Fibroblast of lung (primary cell): ENCODE data around the gene JMJD7. TPM values are rescaled to one million over a fixed set of nuclear protein-coding genes. Genes with fewer than 3 reads are reported as not detected.

Experiments used
- DNase-seq, 2 donors: peaks; one replicate each; pipeline versions ENCODE4 v3.0.0 to v3.0.0-alpha.2; 2010; ENCODE audit warnings: low read depth in 2 of 2
- H2AFZ ChIP-seq: 2 replicates; pipeline ENCODE4 v1.5.1; 2012; ENCODE audit warnings: low read length, control low read depth, inconsistent platforms
- H3K27ac ChIP-seq: 2 replicates; pipeline ENCODE4 v1.5.1; 2011; ENCODE audit warnings: low read length, control low read depth; ENCODE audit not compliant: insufficient read depth
- H3K27me3 ChIP-seq: 2 replicates; pipeline ENCODE4 v1.5.1; 2011; ENCODE audit warnings: mild to moderate bottlenecking, low read length; ENCODE audit not compliant: control insufficient read depth, insufficient read depth
- H3K36me3 ChIP-seq: 2 replicates; pipeline ENCODE4 v1.5.1; 2011; ENCODE audit warnings: low read length; ENCODE audit not compliant: control insufficient read depth, insufficient read depth
- H3K4me1 ChIP-seq: 2 replicates; pipeline ENCODE4 v1.5.1; 2011; ENCODE audit warnings: low read length; ENCODE audit not compliant: control insufficient read depth, insufficient read depth; ENCODE audit errors: extremely low read depth
- H3K4me2 ChIP-seq: 2 replicates; pipeline ENCODE4 v1.5.1; 2011; ENCODE audit warnings: low read length, control low read depth; ENCODE audit not compliant: insufficient read depth; ENCODE audit errors: extremely low read depth
- H3K4me3 ChIP-seq, 4 experiments: fragments of 200-600 bp in 1 of 4; sonication (generic) in 1 of 4; replicated peaks in 1 of 4; 2 replicates each; pipeline ENCODE4 v1.5.1; 2011 to 2016; ENCODE audit warnings: low read length in 4 of 4, low read depth in 3 of 4, mild to moderate bottlenecking in 3 of 4, control low read depth in 2 of 4, inconsistent platforms in 1 of 4, mixed read lengths in 1 of 4; ENCODE audit not compliant: insufficient read depth in 1 of 4; ENCODE audit errors: control extremely low read depth in 1 of 4
- H3K79me2 ChIP-seq: 2 replicates; pipeline ENCODE4 v1.5.1; 2012; ENCODE audit warnings: mild to moderate bottlenecking, low read length, inconsistent platforms; ENCODE audit not compliant: control insufficient read depth, insufficient read depth
- H3K9ac ChIP-seq: 2 replicates; pipeline ENCODE4 v1.5.1; 2011; ENCODE audit warnings: mild to moderate bottlenecking, low read length, control low read depth; ENCODE audit not compliant: insufficient read depth
- H3K9me3 ChIP-seq: 2 replicates; pipeline ENCODE4 v1.5.1; 2012; ENCODE audit warnings: low read depth, low read length; ENCODE audit not compliant: control insufficient read depth, insufficient read depth
- H4K20me1 ChIP-seq: 2 replicates; pipeline ENCODE4 v1.5.1; 2011; ENCODE audit warnings: low read length; ENCODE audit not compliant: control insufficient read depth, insufficient read depth; ENCODE audit errors: extremely low read depth
- EZH2 ChIP-seq: IDR thresholded peaks from 2 replicates; pipeline ENCODE4 v1.5.1; 2012; ENCODE audit warnings: low read length, control low read depth, mild to moderate bottlenecking; ENCODE audit errors: missing control alignments
- polyA plus RNA-seq, 2 donors: library from polyadenylated mRNA; depleted of rRNA in 1 of 2; stranded (reverse) in 1 of 2; unstranded in 1 of 2; fragments of >200 nt; gene quantifications; 2 replicates each; pipeline ENCODE4 v1.2.1, GENCODE V29; 2011 to 2012; ENCODE audit warnings: missing spikeins in 1 of 2
- total RNA-seq: library from RNA; depleted of rRNA; stranded (reverse); fragments of >200 nt; gene quantifications from 2 replicates; pipeline ENCODE4 v1.2.1, GENCODE V29; 2014
- TF ChIP-seq, protein P1 (sequence below), 2 donors: IDR thresholded peaks in 1 of 2; conservative IDR thresholded peaks in 1 of 2; 1 replicate in 1 of 2; 2 replicates in 1 of 2; pipeline ENCODE4 v1.5.1; 2011 to 2012; ENCODE audit warnings: low read length in 2 of 2, control low read depth in 1 of 2, inconsistent platforms in 1 of 2, low read depth in 1 of 2, mild to moderate bottlenecking in 1 of 2

Gene JMJD7
- total and polyA plus RNA-seq, 2 donors (not counting 1 experiment from before 2014, with no cell fraction given) = 2.2 to 4.0 TPM

DNA sequence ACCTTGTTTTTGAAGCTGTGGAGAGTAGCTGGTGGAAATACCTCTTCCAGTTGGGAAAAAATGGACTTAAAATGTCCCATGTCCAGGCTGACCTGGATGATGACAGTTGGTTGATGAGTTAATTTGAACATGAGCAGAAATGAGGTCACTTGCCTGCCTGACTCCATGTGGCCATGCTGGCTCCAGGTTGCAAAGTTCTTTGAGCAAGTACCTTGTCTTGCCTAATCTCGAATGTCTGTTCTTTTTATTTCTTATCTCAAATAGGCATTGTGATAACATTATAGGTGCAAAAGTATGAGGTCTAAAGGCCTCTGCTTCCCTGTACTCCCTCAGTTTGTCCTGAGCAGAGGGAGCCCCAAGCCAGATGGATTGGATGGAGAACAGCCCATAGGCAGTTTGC is 44.6 kb upstream of the JMJD7 start:
- Histone ChIP-seq H3K9me3 (no peaks in the 10 kb centered on the region), H4K20me1 (no peaks in the 10 kb centered on the region), H3K36me3 (no peaks in the 10 kb centered on the region), H3K27me3 (no peaks in the 10 kb centered on the region), H2AFZ (no peak overlapping the region), H3K27ac (no peak overlapping the region), H3K9ac (no peak overlapping the region), H3K4me3 (no peak overlapping the region), H3K4me1 (peaks cover 5% of the 10 kb centered on the region), H3K79me2 (peaks cover 32% of the 10 kb centered on the region), H3K4me2 (no peak overlapping the region)
- DNase-seq = no peak
- TF ChIP-seq, protein P1, sequence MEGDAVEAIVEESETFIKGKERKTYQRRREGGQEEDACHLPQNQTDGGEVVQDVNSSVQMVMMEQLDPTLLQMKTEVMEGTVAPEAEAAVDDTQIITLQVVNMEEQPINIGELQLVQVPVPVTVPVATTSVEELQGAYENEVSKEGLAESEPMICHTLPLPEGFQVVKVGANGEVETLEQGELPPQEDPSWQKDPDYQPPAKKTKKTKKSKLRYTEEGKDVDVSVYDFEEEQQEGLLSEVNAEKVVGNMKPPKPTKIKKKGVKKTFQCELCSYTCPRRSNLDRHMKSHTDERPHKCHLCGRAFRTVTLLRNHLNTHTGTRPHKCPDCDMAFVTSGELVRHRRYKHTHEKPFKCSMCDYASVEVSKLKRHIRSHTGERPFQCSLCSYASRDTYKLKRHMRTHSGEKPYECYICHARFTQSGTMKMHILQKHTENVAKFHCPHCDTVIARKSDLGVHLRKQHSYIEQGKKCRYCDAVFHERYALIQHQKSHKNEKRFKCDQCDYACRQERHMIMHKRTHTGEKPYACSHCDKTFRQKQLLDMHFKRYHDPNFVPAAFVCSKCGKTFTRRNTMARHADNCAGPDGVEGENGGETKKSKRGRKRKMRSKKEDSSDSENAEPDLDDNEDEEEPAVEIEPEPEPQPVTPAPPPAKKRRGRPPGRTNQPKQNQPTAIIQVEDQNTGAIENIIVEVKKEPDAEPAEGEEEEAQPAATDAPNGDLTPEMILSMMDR (conservative IDR thresholded peaks at IDR 0.05 in 1 of 2, IDR thresholded peaks at IDR 0.05 in 1 of 2; ENCODE audit: low read depth in 1 of 2, low read length in 2 of 2) = no peak
- no peak for TF ChIP-seq EZH2

DNA sequence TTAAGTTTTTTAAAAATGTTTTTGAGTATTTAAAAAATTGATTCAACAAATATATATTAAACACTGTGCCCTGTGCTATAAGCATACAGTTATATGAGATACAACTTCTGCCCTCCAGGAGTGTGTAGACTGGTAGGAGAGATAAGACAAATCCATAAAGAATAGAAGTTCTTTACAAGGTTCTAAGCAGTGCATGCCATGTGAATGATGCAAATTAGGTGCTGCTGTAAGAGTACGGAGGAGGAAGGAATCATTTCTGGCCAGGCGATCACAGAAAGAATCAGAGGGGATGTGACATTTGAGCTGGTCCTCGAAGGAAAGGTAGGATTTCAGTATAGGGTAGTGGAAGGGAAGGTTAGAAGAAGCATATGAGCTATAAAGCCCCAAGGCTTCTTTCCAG is 39.6 kb upstream of the JMJD7 start:
- DNase-seq = no peak
- no peak overlapping the region for H2AFZ ChIP-seq
- no peaks in the 10 kb centered on the region for H4K20me1 ChIP-seq
- H3K4me2 ChIP-seq = no peak overlapping the region
- no peak overlapping the region for H3K27ac ChIP-seq
- H3K79me2 ChIP-seq = peaks cover 18% of the 10 kb centered on the region
- H3K36me3 ChIP-seq = no peaks in the 10 kb centered on the region
- H3K4me3 ChIP-seq = no peak overlapping the region
- no peaks in the 10 kb centered on the region for H3K27me3 ChIP-seq
- peaks cover 15% of the 10 kb centered on the region for H3K4me1 ChIP-seq
- no peak overlapping the region for H3K9ac ChIP-seq
- TF ChIP-seq, protein P1 (conservative IDR thresholded peaks at IDR 0.05 in 1 of 2, IDR thresholded peaks at IDR 0.05 in 1 of 2; ENCODE audit: low read depth in 1 of 2, low read length in 2 of 2) = no peak
- TF ChIP-seq EZH2 = no peak
- no peaks in the 10 kb centered on the region for H3K9me3 ChIP-seq

DNA sequence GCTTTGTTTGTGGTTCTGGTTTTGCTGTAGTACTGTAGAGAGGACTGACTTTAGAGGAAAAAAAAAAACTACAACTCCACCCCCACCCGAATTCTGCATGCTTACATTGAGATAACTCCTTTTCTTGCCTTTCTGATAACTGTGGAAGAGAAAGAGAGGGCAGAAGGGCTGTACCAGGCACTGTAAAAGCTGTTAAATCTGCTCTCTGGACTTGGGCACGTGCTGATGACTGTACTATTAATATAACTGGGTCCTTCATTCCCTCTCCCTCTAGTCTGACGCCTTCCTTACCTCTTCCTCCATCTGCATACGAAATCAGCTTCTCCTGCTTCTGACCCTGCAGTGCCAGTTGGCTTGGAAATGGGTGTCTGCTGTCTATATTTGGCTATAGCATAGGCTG is 38.7 kb upstream of the JMJD7 start:
- no peak for TF ChIP-seq EZH2
- TF ChIP-seq, protein P1 (conservative IDR thresholded peaks at IDR 0.05 in 1 of 2, IDR thresholded peaks at IDR 0.05 in 1 of 2; ENCODE audit: low read depth in 1 of 2, low read length in 2 of 2) = no peak
- no peak overlapping the region for H2AFZ ChIP-seq
- no peaks in the 10 kb centered on the region for H3K27me3 ChIP-seq
- H3K27ac ChIP-seq = no peak overlapping the region
- no peaks in the 10 kb centered on the region for H3K9me3 ChIP-seq
- no peak overlapping the region for H3K4me3 ChIP-seq
- H3K4me1 ChIP-seq = peaks cover 15% of the 10 kb centered on the region
- H3K79me2 ChIP-seq = peaks cover 16% of the 10 kb centered on the region
- no peak for DNase-seq
- H3K9ac ChIP-seq = no peak overlapping the region
- no peaks in the 10 kb centered on the region for H4K20me1 ChIP-seq
- H3K4me2 ChIP-seq = no peak overlapping the region
- H3K36me3 ChIP-seq = no peaks in the 10 kb centered on the region
